Skeletal muscle satellite cell (primary cell): Measurements from ENCODE around the gene BIRC6.
"Not testable (repeated sequence)": the region's sequence is repeated elsewhere in the genome, so short reads cannot be mapped to it uniquely, and the experiment has no call there.

Experiments used
- H3K27me3 ChIP-seq: 2 replicates; pipeline ENCODE4 v1.7.0; 2013; ENCODE audit warnings: low read length; ENCODE audit not compliant: control insufficient read depth, insufficient read depth
- H3K36me3 ChIP-seq: 2 replicates; pipeline ENCODE4 v1.7.0; 2013; ENCODE audit warnings: mild to moderate bottlenecking, control low read depth, low read length; ENCODE audit not compliant: insufficient read depth
- H3K4me1 ChIP-seq: 2 replicates; pipeline ENCODE4 v1.7.0; 2013; ENCODE audit warnings: low read length; ENCODE audit not compliant: control insufficient read depth, insufficient read depth
- H3K4me2 ChIP-seq: 2 replicates; pipeline ENCODE4 v1.7.0; 2013; ENCODE audit warnings: mild to moderate bottlenecking, low read length
- H3K4me3 ChIP-seq: 2 replicates; pipeline ENCODE4 v1.7.0; 2013; ENCODE audit warnings: low read length
- H3K9ac ChIP-seq: 2 replicates; pipeline ENCODE4 v1.7.0; 2013; ENCODE audit warnings: mild to moderate bottlenecking, low read depth, low read length, moderate library complexity
- H3K9me3 ChIP-seq: replicated peaks from 2 replicates; pipeline ENCODE4 v1.7.0; 2013; ENCODE audit warnings: mild to moderate bottlenecking, control low read depth, low read length

Gene BIRC6

DNA sequence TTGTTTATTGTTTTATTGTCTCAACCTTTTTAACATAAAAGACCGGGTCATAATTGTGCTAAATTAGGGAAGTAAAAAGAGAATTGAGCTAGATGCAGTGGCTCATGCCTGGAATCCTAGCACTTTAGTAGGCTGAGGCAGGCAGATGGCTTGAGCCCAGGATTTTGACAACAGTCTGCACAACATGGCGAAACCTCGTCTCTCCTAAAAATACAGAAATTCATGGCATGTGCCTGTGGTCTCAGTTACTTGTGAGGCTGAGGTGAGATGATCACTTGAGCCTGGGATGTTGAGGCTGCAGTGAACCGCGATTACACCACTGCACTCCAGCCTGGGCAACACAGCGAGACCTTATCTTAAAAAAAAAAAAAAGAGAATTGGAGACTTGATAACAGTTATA lies 166.9 kb downstream of the BIRC6 start:
- Histone ChIP-seq H3K36me3 (peaks cover 44% of the 10 kb centered on the region), H3K9me3 (no peaks in the 10 kb centered on the region), H3K4me3 (no peak overlapping the region), H3K4me1 (peaks cover 3% of the 10 kb centered on the region), H3K9ac (no peak overlapping the region), H3K27me3 (no peaks in the 10 kb centered on the region), H3K4me2 (no peak overlapping the region)

DNA sequence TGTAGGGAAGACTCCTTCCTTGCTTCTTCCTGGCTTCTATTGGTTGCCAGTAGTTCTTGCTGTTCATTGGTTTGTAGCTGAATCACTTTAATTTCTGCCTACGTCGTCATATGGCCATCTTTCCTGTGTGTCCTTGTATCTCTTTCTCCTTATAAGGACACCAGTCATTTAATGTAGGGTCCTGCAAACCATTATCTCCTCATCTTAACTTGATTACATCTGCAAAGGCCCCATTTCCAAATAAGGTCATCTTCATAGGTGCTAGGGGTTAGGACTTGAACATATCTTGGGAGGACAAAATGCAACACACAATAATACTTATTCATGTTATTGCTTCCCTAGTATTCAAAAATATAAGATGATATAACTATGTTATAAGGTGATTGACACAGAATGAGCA lies 175.5 kb downstream of the BIRC6 start:
- no peak overlapping the region for H3K9ac ChIP-seq
- peaks cover 40% of the 10 kb centered on the region for H3K36me3 ChIP-seq
- H3K4me1 ChIP-seq, result no peaks in the 10 kb centered on the region
- no peaks in the 10 kb centered on the region for H3K27me3 ChIP-seq
- no peak overlapping the region for H3K4me2 ChIP-seq
- H3K9me3 ChIP-seq, result no peaks in the 10 kb centered on the region
- no peak overlapping the region for H3K4me3 ChIP-seq

DNA sequence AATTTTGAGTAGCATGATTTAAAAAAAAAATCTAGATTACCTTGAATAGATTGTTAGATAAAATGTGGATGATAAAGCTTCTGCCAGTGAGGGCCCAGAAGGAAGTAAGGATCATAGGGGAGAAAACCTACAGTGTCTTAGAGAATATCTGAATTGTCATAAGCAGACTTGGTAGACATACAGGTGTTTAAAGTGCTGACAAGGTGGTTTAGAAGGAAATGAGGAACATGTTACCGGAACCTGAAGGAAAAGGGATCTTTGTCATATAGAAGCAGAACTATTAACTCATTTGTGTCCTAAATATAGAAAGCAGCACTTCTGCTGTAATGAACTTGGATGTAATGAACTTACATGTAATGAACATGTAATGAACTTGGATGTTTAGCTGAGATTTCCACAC lies 176.1 kb downstream of the BIRC6 start:
- H3K36me3 ChIP-seq, result peaks cover 37% of the 10 kb centered on the region

DNA sequence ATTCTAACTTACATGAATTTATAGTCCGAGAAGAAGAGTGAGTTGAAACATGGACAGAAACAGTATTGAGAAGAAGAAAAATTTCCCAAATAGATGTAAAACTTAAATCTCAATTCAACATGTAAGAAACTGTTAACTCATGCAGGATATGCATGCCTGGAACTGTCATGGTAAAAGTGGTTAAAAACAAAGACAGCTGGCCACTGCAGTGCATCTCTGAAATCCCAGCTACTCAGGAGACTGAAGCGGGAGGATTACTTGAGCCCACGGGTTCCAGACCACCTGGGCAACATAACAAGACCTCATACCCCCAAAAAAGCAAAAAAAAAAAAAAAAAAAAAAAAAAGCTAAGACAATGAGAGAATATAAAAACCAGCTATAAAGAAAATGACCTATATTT lies 178.0 kb downstream of the BIRC6 start:
- Histone ChIP-seq H3K36me3 (peaks cover 26% of the 10 kb centered on the region), H3K4me3 (no peak overlapping the region), H3K9me3 (no peaks in the 10 kb centered on the region), H3K4me1 (no peaks in the 10 kb centered on the region), H3K4me2 (no peak overlapping the region), H3K27me3 (no peaks in the 10 kb centered on the region), H3K9ac (no peak overlapping the region)

More for the DNA sequence above, 176.1 kb downstream of the BIRC6 start:
- H3K9ac ChIP-seq, result no peak overlapping the region
- H3K9me3 ChIP-seq, result no peaks in the 10 kb centered on the region
- no peak overlapping the region for H3K4me3 ChIP-seq
- H3K4me1 ChIP-seq, result no peaks in the 10 kb centered on the region
- H3K27me3 ChIP-seq, result no peaks in the 10 kb centered on the region
- no peak overlapping the region for H3K4me2 ChIP-seq

DNA sequence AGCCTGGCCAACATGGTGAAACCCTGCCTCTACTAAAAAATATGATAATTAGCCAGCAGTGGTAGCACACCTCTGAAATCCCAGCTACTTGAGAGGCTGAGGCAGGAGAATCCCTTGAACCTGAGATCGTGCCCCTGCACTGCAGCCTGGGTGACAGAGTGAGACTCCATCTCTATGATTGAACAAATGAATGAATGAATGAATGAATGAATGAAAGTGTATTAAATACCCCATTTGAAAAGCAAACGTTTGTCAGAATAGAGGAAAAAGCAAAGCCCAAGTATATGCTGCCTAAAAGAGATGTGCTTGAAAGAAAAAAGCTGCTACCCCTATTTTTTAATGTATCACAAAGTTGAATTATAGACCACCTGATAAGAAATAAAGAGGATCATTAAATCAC lies 181.9 kb downstream of the BIRC6 start:
- no peaks in the 10 kb centered on the region for H3K4me1 ChIP-seq

DNA sequence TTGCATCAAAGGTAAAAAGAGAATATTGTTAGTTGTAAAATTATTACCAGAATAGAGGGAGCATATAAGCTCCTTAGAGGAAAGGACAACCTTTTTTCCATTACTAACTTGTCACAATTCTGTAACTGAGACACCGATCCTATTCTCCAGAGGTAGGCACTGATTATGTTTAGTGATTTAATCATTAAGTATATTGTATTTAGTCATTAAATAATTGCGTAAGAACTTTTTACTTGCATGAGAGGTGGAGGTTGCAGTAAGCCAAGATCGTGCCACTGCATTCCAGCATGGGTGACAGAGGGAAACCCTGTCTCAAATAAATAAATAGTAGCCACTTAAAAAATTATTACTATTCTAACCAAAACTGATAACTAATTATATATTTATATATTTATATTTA lies 195.7 kb downstream of the BIRC6 start:
- not testable (repeated sequence) for H3K9me3 ChIP-seq, H3K4me3 ChIP-seq, H3K9ac ChIP-seq, H3K27me3 ChIP-seq, H3K4me2 ChIP-seq, H3K4me1 ChIP-seq
- H3K36me3 ChIP-seq, result peaks cover 17% of the 10 kb centered on the region

More for the DNA sequence above, 181.9 kb downstream of the BIRC6 start:
- peaks cover 8% of the 10 kb centered on the region for H3K36me3 ChIP-seq
- H3K27me3 ChIP-seq, result no peaks in the 10 kb centered on the region
- H3K9ac ChIP-seq, result no peak overlapping the region
- no peaks in the 10 kb centered on the region for H3K9me3 ChIP-seq
- no peak overlapping the region for H3K4me3 ChIP-seq
- no peak overlapping the region for H3K4me2 ChIP-seq

DNA sequence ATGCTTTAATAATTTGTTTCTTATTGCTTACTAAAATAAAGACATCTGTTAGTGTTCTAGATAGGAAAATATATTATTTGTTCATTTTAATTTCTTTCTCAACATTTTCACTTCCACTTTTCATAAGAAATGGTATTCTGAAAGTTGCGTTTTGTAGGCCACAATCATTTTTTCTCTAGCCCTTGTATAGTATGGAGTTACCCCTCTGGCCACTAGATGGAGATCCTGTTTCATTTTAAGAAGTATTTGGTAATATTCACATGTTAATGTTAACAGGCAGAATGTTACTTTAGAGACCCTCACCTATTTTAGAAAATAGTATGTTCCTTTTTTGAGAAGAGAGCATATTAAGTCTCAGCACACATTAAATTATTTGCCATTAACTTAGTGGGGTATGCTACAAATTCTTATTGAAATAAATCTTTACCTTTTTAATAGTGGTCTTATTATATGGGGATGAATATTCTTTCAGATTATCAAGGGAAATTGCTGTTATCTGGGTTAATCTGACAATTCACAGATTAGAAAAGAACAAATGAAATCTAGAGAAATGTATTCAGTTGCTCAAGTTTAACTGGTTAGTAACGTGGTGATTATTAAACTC lies 197.1 kb downstream of the BIRC6 start:
- Histone ChIP-seq H3K4me3 (no peak overlapping the region), H3K27me3 (no peaks in the 10 kb centered on the region), H3K36me3 (peaks cover 13% of the 10 kb centered on the region), H3K9ac (no peak overlapping the region), H3K4me1 (no peaks in the 10 kb centered on the region), H3K4me2 (no peak overlapping the region), H3K9me3 (no peaks in the 10 kb centered on the region)

DNA sequence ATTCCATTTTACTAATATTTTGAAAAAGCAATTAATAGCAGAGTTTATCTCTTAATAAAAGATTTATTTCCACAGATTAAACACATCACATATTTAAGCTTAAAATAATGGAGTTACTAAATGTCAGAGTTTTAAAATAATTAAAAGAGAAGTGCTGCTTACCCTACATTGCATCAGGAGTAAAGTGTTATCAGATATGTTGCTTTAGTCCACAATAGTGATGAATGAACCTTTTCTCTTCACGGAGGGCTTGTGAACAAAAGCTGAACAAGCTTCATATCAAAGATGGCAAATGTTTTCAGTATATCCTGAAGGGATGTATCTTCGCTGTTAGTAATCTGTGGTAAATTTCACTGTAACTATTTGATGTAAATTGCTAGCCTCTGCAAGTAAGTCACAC lies 201.7 kb downstream of the BIRC6 start:
- Histone ChIP-seq H3K4me1 (no peaks in the 10 kb centered on the region), H3K9ac (no peak overlapping the region), H3K36me3 (peaks cover 22% of the 10 kb centered on the region), H3K27me3 (no peaks in the 10 kb centered on the region), H3K4me3 (no peak overlapping the region), H3K9me3 (no peaks in the 10 kb centered on the region), H3K4me2 (no peak overlapping the region)

DNA sequence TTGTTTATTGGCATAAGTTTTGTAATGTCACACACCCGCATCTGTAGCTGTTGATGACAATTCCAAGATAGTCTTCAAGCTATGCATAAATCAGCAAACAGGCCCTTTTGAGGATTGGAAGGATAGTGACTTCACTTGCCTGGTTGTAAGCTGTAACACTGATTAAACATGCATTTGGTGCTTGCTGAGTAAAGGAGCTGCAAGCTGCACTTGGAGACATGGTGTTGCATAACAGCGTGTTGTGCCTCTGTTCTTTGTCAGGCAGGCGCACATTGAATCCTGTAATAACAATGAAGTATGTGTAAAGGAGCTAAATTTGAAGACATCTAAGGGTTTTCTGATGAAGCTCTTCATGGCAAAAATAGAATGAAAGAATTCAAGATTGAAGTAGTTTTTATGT lies 202.3 kb downstream of the BIRC6 start:
- Histone ChIP-seq H3K4me1 (no peaks in the 10 kb centered on the region), H3K4me2 (no peak overlapping the region), H3K4me3 (no peak overlapping the region), H3K9me3 (no peaks in the 10 kb centered on the region), H3K9ac (no peak overlapping the region), H3K36me3 (peaks cover 22% of the 10 kb centered on the region), H3K27me3 (no peaks in the 10 kb centered on the region)

DNA sequence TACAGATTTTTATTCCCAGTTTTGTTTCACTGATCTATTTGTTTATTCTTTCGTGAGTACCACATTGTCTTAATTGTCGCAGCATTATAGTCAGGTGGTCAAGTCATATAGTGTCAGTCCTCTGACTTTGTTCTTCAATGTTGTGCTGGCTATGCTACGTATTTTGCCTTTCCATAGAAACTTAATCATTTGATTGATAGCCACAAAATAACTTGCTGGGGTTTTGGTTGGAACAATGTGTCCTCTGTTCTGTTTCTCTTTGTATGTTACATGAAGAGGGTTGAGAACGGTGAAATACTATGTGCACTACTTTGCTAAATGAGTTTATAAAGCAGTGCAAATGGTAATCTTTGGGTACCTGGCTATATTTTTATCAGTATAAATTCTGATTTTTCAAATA lies 206.1 kb downstream of the BIRC6 start:
- Histone ChIP-seq H3K36me3 (peaks cover 31% of the 10 kb centered on the region), H3K9me3 (peaks cover 7% of the 10 kb centered on the region), H3K27me3 (no peaks in the 10 kb centered on the region), H3K9ac (no peak overlapping the region), H3K4me3 (no peak overlapping the region), H3K4me2 (no peak overlapping the region), H3K4me1 (no peaks in the 10 kb centered on the region)

DNA sequence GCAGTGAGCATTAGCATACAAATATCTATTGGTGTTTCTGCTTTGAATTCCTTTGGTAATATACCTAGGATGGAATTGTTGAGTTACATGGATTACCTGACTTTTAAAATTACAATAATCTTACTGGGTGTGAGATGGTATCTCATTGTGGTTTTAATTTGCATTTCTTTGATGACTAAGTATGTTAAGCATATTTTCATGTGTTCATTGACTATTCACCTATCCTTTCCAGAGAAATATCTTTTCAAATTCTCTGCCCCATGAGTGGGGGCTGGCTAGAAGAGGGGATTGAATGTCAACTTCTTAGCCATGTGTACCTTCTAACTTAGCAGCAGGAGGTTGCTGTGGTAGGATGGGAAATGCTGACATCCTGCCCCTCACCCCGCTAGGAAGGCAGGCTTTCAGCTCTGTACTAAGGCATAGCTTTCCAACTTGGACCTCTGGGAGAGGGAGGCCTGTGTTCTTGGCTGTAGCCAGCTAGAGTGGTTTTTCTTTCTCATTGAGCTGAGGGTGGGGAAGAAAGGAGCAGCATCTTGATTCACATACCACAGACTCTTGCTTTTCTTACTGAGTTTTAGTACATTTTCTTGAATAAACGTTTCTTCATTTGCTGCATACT lies 207.7 kb downstream of the BIRC6 start:
- no peaks in the 10 kb centered on the region for H3K27me3 ChIP-seq
- H3K4me2 ChIP-seq, result no peak overlapping the region
- peaks cover 24% of the 10 kb centered on the region for H3K36me3 ChIP-seq
- no peaks in the 10 kb centered on the region for H3K4me1 ChIP-seq
- peaks cover 7% of the 10 kb centered on the region for H3K9me3 ChIP-seq
- H3K9ac ChIP-seq, result no peak overlapping the region
- no peak overlapping the region for H3K4me3 ChIP-seq

DNA sequence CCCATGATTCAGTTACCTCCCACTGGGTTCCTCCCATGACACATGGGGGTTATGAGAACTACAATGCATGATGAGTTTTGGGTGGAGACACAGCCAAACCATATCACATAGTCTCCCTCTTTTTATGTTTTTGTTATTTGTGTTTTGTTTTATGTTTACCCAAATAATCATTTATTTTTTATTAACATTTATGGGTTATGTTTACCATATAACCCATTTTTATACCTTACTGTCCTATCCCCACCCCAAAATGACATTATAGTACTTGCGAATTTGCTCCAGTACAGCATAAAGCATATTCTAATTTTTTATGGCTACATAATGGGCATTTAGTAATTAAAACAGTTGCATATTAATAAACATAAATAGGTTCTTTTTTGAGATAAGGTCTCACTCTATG lies 209.1 kb downstream of the BIRC6 start:
- H3K9ac ChIP-seq, result no peak overlapping the region
- no peaks in the 10 kb centered on the region for H3K4me1 ChIP-seq
- peaks cover 7% of the 10 kb centered on the region for H3K9me3 ChIP-seq
- H3K27me3 ChIP-seq, result no peaks in the 10 kb centered on the region
- no peak overlapping the region for H3K4me2 ChIP-seq
- no peak overlapping the region for H3K4me3 ChIP-seq
- H3K36me3 ChIP-seq, result peaks cover 24% of the 10 kb centered on the region
